Kidney (tissue), 14 donors: ENCODE data around the gene ITPR1. TPM values are rescaled to one million over a fixed set of nuclear protein-coding genes. Genes with fewer than 3 reads are reported as not detected.

ENCODE experiments used
- DNase-seq, 5 donors: peaks; one replicate each; pipeline ENCODE4 v3.0.0-alpha.2; 2013 to 2020
- FAIRE-seq: peaks from 2 replicates; lab custom pipeline; 2012; peaks lifted over from hg19 to GRCh38; lab: Jason Lieb, UNC
- H3K27ac ChIP-seq, 2 donors: one replicate each; pipeline ENCODE4 v1.7.0; 2013; ENCODE audit warnings: low read depth in 2 of 2, low read length in 2 of 2, inconsistent platforms in 1 of 2
- H3K27me3 ChIP-seq: one replicate; pipeline ENCODE4 v1.7.1; 2013; ENCODE audit warnings: low read length, inconsistent platforms; ENCODE audit not compliant: control insufficient read depth, insufficient read depth
- H3K36me3 ChIP-seq, 3 donors: one replicate each; pipeline versions ENCODE4 v1.7.0 to v1.7.1; 2013; ENCODE audit warnings: low read length in 3 of 3, control low read depth in 1 of 3, inconsistent platforms in 1 of 3; ENCODE audit not compliant: insufficient read depth in 3 of 3, control insufficient read depth in 2 of 3
- H3K4me1 ChIP-seq, 3 donors: one replicate each; pipeline versions ENCODE4 v1.7.0 to v1.7.1; 2013; ENCODE audit warnings: low read length in 3 of 3, inconsistent platforms in 1 of 3, low read depth in 1 of 3; ENCODE audit not compliant: control insufficient read depth in 2 of 3, insufficient read depth in 2 of 3
- H3K4me3 ChIP-seq, 3 donors: one replicate each; pipeline versions ENCODE4 v1.7.0 to v1.8.1; 2013; ENCODE audit warnings: low read length in 3 of 3, control low read depth in 1 of 3, inconsistent platforms in 1 of 3
- H3K9ac ChIP-seq, 3 donors: one replicate each; pipeline versions ENCODE4 v1.7.0 to v1.7.1; 2013; ENCODE audit warnings: low read length in 3 of 3, control low read depth in 1 of 3, inconsistent platforms in 1 of 3
- H3K9me3 ChIP-seq, 3 donors: one replicate each; pipeline versions ENCODE4 v1.7.0 to v1.7.1; 2013; ENCODE audit warnings: low read length in 3 of 3, control low read depth in 1 of 3, inconsistent platforms in 1 of 3; ENCODE audit not compliant: control insufficient read depth in 2 of 3, insufficient read depth in 1 of 3
- intact Hi-C: fragments of 100-400 bp; cut with DNase I; formaldehyde crosslinking; loops from one replicate; pipeline ENCODE4 v1.11.1; 2022
- polyA plus RNA-seq: library from polyadenylated mRNA; stranded (reverse); fragments of 350-450 nt; fragmentation: Illumina TruSeq; extraction: RNeasy Lipid Tissue Mini Kit (QIAGEN cat#74804); gene quantifications from one replicate; pipeline ENCODE4 v1.2.3, GENCODE V29; 2014; ENCODE audit warnings: low read depth, low replicate concordance; ENCODE audit not compliant: insufficient read depth
- total RNA-seq: library from RNA; stranded (reverse); fragmentation: NEBNext Ultra II Directional; extraction: Animal tissue kit (Norgen Biotek cat#: 25700); gene quantifications from one replicate; pipeline ENCODE4 v1.2.1, GENCODE V29; 2021
- TF ChIP-seq, protein P1 (sequence below): IDR thresholded peaks from 3 replicates; pipeline ENCODE4 v1.5.1; 2012; ENCODE audit warnings: mild to moderate bottlenecking, moderate library complexity, borderline replicate concordance; ENCODE audit not compliant: insufficient read depth; ENCODE audit errors: extremely low read depth
- donor health status: control.
- donor health status: control.
- donor health status: control.
- donor health status: control.
- donor health status: control.
- donor health status: DM: yes; HTN: yes; CAD: no.
- donor health status: Normal renal cell carcinoma (clear cell type).

Gene ITPR1
- total and polyA plus RNA-seq, 2 donors from 2014 or later = 30.2 to 81.2 TPM

DNA sequence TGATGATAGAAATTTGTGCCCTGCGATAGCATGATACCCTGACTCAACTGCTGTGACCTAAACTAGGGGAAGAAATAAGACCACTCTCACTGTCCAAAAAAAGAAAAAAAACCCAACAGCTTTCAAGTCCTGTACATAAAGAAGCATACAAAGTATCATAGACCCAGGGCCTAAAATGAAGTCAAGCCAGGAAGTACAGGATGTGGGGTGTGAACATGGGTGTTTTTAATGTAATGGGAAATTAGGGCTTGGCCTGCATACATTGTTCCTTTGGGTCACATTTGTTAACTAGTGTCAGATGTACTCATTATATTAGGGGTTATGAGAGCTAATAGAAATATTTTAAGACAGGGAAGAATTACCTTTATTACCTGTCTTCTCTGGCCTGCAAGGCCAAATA lies 285.6 kb downstream of the ITPR1 start:
- Histone ChIP-seq H3K4me3 (no peak overlapping the region), H3K27ac (no peak overlapping the region), H3K9ac (no peak overlapping the region), H3K27me3 (no peaks in the 10 kb centered on the region), H3K9me3 (no peaks in the 10 kb centered on the region), H3K36me3 (peaks cover 0 to 4% (median 4%) of the 10 kb centered on the region in 3 donors), H3K4me1 (peaks cover 0 to 12% (median 2%) of the 10 kb centered on the region in 3 donors)
- TF ChIP-seq, protein P1, sequence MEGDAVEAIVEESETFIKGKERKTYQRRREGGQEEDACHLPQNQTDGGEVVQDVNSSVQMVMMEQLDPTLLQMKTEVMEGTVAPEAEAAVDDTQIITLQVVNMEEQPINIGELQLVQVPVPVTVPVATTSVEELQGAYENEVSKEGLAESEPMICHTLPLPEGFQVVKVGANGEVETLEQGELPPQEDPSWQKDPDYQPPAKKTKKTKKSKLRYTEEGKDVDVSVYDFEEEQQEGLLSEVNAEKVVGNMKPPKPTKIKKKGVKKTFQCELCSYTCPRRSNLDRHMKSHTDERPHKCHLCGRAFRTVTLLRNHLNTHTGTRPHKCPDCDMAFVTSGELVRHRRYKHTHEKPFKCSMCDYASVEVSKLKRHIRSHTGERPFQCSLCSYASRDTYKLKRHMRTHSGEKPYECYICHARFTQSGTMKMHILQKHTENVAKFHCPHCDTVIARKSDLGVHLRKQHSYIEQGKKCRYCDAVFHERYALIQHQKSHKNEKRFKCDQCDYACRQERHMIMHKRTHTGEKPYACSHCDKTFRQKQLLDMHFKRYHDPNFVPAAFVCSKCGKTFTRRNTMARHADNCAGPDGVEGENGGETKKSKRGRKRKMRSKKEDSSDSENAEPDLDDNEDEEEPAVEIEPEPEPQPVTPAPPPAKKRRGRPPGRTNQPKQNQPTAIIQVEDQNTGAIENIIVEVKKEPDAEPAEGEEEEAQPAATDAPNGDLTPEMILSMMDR = no peak
- no peak for FAIRE-seq
- DNase-seq = no peak
- intact Hi-C loops = no loop called here

GRCh38 chr3:4780545-4780957 lies 287.4 kb downstream of the ITPR1 start:
- Histone ChIP-seq H3K9me3 (no peaks in the 10 kb centered on the region), H3K4me3 (no peak overlapping the region), H3K27ac (no peak overlapping the region), H3K9ac (peak overlapping the region in 1 of 3 donors; percentile 1), H3K27me3 (no peaks in the 10 kb centered on the region), H3K4me1 (peaks cover 0 to 11% (median 2%) of the 10 kb centered on the region in 3 donors), H3K36me3 (peaks cover 0 to 7% (median 7%) of the 10 kb centered on the region in 3 donors)
- TF ChIP-seq, protein P1 = no peak
- intact Hi-C loops = no loop called here
- DNase-seq (no peak), FAIRE-seq (no peak)

DNA sequence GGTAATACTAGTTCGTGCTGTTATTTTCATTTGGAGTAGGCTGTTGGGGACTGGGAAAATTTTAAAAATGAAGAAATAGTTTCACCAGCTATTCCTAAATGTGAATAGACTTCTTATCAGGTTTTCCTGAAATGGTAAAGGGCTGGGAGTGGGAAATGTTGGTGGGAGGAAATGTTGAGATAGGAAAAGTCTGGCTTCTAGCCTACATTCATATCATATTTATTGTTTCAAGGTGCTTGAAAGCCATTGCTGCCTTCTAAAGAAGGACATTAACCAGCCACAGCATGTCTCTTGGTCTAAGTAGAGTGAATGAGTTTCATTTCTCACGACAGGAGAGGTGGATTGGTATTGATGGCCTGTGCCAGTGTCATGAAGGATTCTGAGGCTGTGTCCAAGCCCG lies 288.9 kb downstream of the ITPR1 start:
- H3K4me3 ChIP-seq = no peak overlapping the region
- no peak overlapping the region for H3K27ac ChIP-seq
- peaks cover 0 to 7% (median 7%) of the 10 kb centered on the region in 3 donors for H3K36me3 ChIP-seq
- TF ChIP-seq, protein P1 = no peak
- H3K9ac ChIP-seq = no peak overlapping the region
- no peaks in the 10 kb centered on the region for H3K27me3 ChIP-seq
- FAIRE-seq = no peak
- peaks cover 0 to 11% (median 2%) of the 10 kb centered on the region in 3 donors for H3K4me1 ChIP-seq
- intact Hi-C loops = no loop called here
- H3K9me3 ChIP-seq = no peaks in the 10 kb centered on the region
- no peak for DNase-seq

GRCh38 chr3:4785551-4785950 lies 292.4 kb downstream of the ITPR1 start:
- no peaks in the 10 kb centered on the region for H3K27me3 ChIP-seq
- DNase-seq = no peak
- TF ChIP-seq, protein P1 = no peak
- no peak overlapping the region for H3K27ac ChIP-seq
- H3K36me3 ChIP-seq = peaks cover 4 to 16% (median 11%) of the 10 kb centered on the region in 3 donors
- no peaks in the 10 kb centered on the region for H3K9me3 ChIP-seq
- H3K4me1 ChIP-seq = peaks cover 0 to 4% (median 0%) of the 10 kb centered on the region in 3 donors
- no peak for FAIRE-seq
- intact Hi-C loops = no loop called here
- no peak overlapping the region for H3K9ac ChIP-seq
- H3K4me3 ChIP-seq = no peak overlapping the region
